ENCODE data around the gene OR2T8. TPM values are rescaled to one million over a fixed set of nuclear protein-coding genes. Genes with fewer than 3 reads are reported as not detected.

Gene OR2T8
- total and polyA plus RNA-seq, 2 of the 4 experiments (the other 2 are of a cell fraction) = not detected

DNA sequence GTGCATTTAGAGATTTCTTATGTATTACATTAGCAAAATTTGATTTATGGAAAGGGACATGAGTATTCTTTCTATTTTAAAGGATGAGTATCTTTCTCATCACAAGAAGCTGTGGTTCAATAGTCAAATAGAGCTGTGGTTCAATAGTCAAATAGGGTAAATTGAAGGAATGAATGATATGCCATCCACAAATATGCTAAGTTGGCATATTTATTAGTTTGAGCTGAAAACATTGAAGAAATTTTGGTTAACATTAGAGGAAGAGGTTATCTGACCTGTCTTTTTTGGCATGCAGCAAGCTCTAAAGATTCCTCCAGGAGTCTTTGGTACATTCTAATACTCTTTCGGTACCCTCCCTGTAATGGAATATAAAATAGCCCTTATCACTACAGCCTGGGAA, 33.4 kb downstream of the OR2T8 start:
- no peaks in the 10 kb centered on the region for H3K79me1 ChIP-seq (ENCODE audit: low read depth in 1 of 2, low read length in 2 of 2)
- no peak overlapping the region for H2AK5ac ChIP-seq (ENCODE audit: low read depth, low read length)
- no peak overlapping the region for H3K27ac ChIP-seq (ENCODE audit: insufficient read depth, low read length)
- H3K9me3 ChIP-seq (ENCODE audit: control insufficient read depth, insufficient read depth, low read length) = peaks cover 5% of the 10 kb centered on the region; the same call in 1 of the 2 replicates
- no peak overlapping the region for H2AK9ac ChIP-seq (replicated peaks; ENCODE audit: low read depth, low read length, poor library complexity)
- H3K36me3 ChIP-seq (ENCODE audit: control insufficient read depth, insufficient read depth, low read length) = no peaks in the 10 kb centered on the region
- TF ChIP-seq RCOR1 (IDR thresholded peaks at IDR 0.05; ENCODE audit: insufficient replicate concordance, low read length) = no peak
- TF ChIP-seq MAFK (IDR thresholded peaks at IDR 0.05; ENCODE audit: low read depth, low read length) = peak; percentile 87
- no peak for TF ChIP-seq CHD1 (IDR thresholded peaks at IDR 0.05; ENCODE audit: low read depth, low read length)
- TF ChIP-seq MXI1 (IDR thresholded peaks at IDR 0.05; ENCODE audit: borderline replicate concordance, low read depth, low read length) = no peak
- no peak for TF ChIP-seq MAZ (IDR thresholded peaks at IDR 0.05; ENCODE audit: borderline replicate concordance, low read depth, low read length)
- no peak for TF ChIP-seq RAD21 (IDR thresholded peaks at IDR 0.05; ENCODE audit: low read length)
- TF ChIP-seq NFE2L2 (IDR thresholded peaks at IDR 0.05; ENCODE audit: low read depth, low read length) = no peak
- H2BK15ac ChIP-seq (ENCODE audit: low read depth, low read length) = no peak overlapping the region
- H4K20me1 ChIP-seq (ENCODE audit: insufficient read depth, low read length) = no peaks in the 10 kb centered on the region
- H2BK5ac ChIP-seq (ENCODE audit: low read depth, low read length, poor library complexity, severe bottlenecking) = no peak overlapping the region
- H4K8ac ChIP-seq (ENCODE audit: low read depth in 2 of 2, low read length in 2 of 2) = no peak overlapping the region
- ATAC-seq (ENCODE audit: low read depth) (no peak), DNase-seq (no peak)
- no peak overlapping the region for H2BK20ac ChIP-seq (ENCODE audit: low read depth, low read length)
- in situ Hi-C loops (cut with MboI; ENCODE audit: low sequenced_read_pairs) = no loop called here
- H3K27me3 ChIP-seq (ENCODE audit: control insufficient read depth, insufficient read depth, low read length) = no peaks in the 10 kb centered on the region
- no peak overlapping the region for H3K18ac ChIP-seq (ENCODE audit: low read depth, low read length)
- no peak overlapping the region for H3K23ac ChIP-seq (ENCODE audit: low read depth, low read length)
- H3K4ac ChIP-seq (ENCODE audit: low read depth, low read length) = no peak overlapping the region
- no CpG with 5 or more reads among the region's 1 CpG for WGBS, 2 experiments (ENCODE audit: extremely low coverage in 2 of 2, insufficient read length in 1 of 2)
- no peaks in the 10 kb centered on the region for H3K4me1 ChIP-seq (ENCODE audit: control insufficient read depth, insufficient read depth, low read length)
- no peaks in the 10 kb centered on the region for H3K9me1 ChIP-seq (ENCODE audit: insufficient read depth, low read length)
- H3K14ac ChIP-seq (replicated peaks; ENCODE audit: low read depth, low read length) = no peak overlapping the region
- no peak overlapping the region for H4K5ac ChIP-seq (ENCODE audit: low read depth, low read length)
- dilution Hi-C loops (cut with HindIII; ENCODE audit: low sequenced_read_pairs, unreplicated experiment) = no loop called here
- H3K4me3 ChIP-seq (ENCODE audit: insufficient read depth, low read depth, low read length) = no peak overlapping the region
- ChIA-PET CTCF (no interaction called here), POLR2A (ENCODE audit: unreplicated experiment) (no interaction called here)
- H2BK120ac ChIP-seq (ENCODE audit: low read depth, low read length) = no peak overlapping the region
- intact Hi-C loops (cut with micrococcal nuclease) = no loop called here
- no peak overlapping the region for H3K56ac ChIP-seq (ENCODE audit: extremely low read depth, insufficient read depth, low read length)
- no peak overlapping the region for H2AFZ ChIP-seq (replicated peaks; ENCODE audit: low read length, poor library complexity)
- no peak overlapping the region for H3K4me2 ChIP-seq (ENCODE audit: low read depth, low read length)
- no peak overlapping the region for H4K91ac ChIP-seq (ENCODE audit: insufficient read depth, low read depth, low read length)
- no TSS peak for BruUV-seq (replicated peaks)
- no peak overlapping the region for H3K9ac ChIP-seq (ENCODE audit: low read depth, low read length)

All from IMR-90 (cell line).